NCI-H1417 treated with DMSO at 0.1 percent for 48 hours (cell line): Measurements from ENCODE around the gene SPRR2E.
"Not testable (repeated sequence)": the region's sequence is repeated elsewhere in the genome, so short reads cannot be mapped to it uniquely, and the experiment has no call there.

Source experiments
- DNase-seq: peaks from one replicate; lab custom pipeline; 2025; lab: John Stamatoyannopoulos, UW

SPRR2E gene

GRCh38 chr1:153094426-153094825 lies at the start of gene SPRR2E:
SPRR2E (minus strand) TSS chr1:153094526; CDS start chr1:153093751, 775 bp downstream.
- DNase-seq, result no peak

DNA sequence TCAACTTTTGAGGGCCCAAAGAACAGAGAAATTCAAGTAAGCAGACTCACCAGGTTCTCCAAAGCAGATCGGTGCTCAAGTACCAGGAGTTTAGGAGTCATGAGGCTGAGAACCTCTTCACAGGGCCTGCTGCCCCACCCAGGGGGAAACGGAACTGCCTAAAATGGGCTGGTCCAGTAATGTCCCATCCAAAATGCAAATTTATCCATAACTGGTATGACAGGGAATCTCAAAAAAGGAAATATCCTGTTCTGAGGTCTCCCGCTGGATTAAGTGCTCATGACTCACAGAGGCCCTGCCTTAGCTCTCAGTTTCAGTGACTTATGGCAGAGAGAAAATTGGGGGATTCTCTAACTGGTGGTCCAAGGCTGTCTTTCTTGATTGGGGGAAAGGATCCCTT lies 47.1 kb upstream of the SPRR2E start:
- no peak for DNase-seq

DNA sequence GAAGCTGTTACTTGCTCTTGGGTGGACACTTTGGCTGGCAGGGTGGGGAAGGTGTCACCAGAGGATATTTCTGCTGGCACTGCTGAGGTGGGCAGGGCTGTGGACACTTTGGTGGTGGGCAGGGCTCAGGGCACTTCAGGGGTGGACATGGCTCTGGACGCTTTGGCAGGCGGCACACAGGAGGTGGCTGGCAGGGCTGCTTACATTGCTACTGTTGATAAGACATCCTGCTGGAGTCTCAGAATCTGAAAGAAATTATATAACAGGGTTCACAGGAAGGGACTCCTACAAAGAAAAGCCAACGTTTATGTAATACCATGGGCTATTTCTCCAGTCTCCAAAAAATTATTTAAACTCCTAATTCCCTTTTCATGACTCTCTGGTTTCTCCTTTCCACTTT lies 46.2 kb upstream of the SPRR2E start:
- DNase-seq, result no peak

DNA sequence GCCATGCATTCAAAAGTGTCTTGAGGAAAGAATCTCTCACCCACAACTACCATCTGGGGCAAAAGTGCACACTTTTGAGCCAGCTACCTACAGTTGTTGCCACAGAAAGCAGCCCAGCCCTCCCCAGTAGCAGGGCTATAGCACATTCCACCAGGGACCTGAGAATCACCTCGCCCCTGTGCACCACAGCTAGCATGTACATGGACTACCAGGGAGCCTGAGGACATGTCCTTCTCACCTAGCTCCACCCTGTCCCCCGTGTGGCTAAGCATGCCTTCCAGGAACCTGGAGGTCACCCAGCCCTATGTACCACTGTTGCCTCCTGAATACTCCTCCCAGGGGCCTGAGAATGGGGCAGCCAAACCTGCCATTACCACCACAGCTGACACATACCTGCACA lies 39.4 kb upstream of the SPRR2E start:
- no peak for DNase-seq

- DNase-seq, result no peak
These were observed 38.9 kb upstream of the SPRR2E start for GRCh38 chr1:153133267-153133666.

GRCh38 chr1:153128688-153129087 lies 34.4 kb upstream of the SPRR2E start:
- not testable (repeated sequence) for DNase-seq

- DNase-seq, result no peak
These were observed 33.0 kb upstream of the SPRR2E start for GRCh38 chr1:153127296-153127695.

DNA sequence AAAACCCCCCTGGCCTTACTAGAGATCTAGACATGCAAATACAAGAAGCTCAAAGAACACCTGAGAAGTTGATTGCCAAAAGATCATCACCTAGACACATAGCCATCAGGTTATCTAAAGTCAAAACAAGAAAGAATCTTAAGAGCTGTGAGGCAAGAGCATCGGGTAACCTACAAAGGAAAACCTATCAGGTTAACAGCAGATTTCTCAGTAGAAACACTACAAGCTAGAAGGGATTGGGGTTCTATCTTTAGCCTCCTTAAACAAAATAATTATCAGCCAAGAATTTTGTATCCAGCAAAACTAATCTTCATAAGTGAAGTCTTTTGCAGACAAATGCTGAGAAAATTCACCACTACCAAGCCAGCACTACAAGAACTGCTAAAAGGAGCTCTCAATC lies 31.2 kb upstream of the SPRR2E start:
- no peak for DNase-seq

GRCh38 chr1:153123793-153124192 lies 29.5 kb upstream of the SPRR2E start:
- not testable (repeated sequence) for DNase-seq

DNA sequence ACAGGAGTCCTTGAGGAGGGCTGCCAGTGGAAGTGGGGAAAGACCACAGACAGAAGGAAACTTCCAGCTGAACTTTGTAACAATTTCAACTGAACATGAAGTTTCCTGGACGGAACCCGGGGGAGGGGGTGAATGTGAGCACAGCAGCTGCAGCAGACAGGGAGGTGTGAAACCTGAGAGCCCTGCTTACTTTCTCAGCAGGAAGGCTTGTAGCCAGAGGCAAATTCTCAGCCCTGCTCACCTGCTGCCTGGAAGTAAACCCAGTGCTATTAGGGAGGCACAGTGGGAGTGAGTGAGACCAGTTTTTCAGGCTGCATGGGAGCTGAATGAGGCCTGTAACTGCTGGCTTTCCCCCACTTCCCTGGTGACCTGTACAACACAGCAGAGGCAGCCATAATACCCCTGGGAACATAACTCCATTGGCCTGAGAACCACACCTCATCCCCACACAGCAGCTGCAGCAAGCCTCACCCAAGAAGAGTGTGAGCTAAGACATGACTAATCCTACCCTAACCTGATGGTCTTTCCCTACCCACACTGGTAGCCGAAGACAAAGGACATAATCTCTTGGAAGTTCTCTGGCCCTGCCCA lies 28.6 kb upstream of the SPRR2E start:
- DNase-seq, result peak; percentile 86

DNA sequence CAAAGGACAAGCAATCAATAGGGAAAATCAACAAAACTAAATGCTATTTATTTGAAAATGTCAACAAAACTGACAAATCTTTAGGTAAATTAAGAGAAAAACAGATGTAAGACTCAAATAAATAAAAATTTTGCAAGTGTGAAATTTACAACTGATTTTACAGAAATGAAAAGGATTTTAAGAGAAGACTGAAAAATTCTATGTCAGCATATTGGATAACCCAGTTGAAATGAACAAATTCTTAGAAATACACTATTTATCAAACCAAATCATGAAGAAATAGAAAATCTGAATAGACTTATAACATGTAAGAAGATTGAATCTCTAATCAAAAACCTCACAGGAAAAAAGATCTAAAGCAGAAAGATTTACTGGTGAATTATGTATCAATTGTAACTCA lies 26.6 kb upstream of the SPRR2E start:
- no peak for DNase-seq

- DNase-seq, result peak; percentile 1
These were observed 25.2 kb upstream of the SPRR2E start for GRCh38 chr1:153119491-153119971.

- not testable (repeated sequence) for DNase-seq
These were observed 20.9 kb upstream of the SPRR2E start for GRCh38 chr1:153115264-153115663.

DNA sequence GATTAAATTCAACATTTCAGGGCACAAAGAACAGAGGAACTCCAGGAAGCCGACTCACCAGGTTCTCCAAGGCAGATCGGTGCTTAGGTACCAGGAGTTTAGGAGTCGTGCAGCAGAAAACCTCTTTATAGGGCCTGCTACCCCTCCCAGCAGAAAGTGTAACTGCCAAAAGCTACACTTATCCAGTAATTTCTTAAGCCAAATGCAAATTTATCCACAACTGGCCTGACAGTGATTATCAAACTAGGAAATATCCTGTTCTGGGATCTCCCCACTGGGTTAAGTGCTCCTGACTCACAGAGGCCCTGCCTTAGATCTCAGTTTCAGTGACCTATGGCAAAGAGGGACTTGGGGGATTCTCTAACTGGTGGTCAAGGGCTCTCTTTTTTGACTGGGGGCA lies 19.1 kb upstream of the SPRR2E start, which contains the start of gene SPRR2F:
Gene SPRR2F (minus strand): TSS at position 101 of the 400 bp plus-strand sequence. CDS start 783 bp downstream, outside the sequence.
- DNase-seq, result no peak

DNA sequence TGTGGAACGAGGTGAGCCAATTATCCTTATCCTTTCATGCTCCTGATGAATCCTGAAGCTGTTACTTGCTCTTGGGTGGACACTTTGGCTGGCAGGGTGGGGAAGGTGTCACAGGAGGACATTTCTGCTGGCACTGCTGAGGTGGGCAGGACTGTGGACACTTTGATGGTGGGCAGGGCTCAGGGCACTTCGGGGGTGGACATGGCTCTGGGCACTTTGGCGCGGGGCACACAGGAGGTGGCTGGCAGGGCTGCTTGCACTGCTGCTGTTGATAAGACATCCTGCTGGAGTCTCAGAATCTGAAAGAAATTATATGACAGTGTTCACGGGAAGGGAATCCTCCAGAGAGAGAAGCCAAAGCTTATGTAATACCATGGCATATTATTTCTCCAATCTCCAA lies 18.1 kb upstream of the SPRR2E start:
- DNase-seq, result not testable (repeated sequence)

DNA sequence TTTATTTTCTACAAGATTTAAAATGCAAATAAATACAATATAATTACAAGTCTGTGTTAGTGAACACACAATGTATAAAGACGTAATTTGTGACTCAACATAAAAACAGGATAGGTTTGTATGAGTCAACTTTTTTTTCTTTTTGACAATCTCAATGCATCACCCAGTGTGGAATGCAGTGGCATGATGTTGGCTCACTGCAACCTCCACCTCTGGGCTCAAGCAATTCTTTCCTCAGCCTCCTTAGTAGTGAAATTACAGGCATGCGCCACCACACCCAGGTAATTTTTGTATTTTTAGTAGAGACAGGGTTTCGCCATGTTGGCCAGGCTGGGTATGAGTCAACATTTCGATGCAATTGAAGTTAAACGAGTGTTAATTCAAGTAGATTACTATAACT lies 5.9 kb upstream of the SPRR2E start:
- DNase-seq, result no peak

DNA sequence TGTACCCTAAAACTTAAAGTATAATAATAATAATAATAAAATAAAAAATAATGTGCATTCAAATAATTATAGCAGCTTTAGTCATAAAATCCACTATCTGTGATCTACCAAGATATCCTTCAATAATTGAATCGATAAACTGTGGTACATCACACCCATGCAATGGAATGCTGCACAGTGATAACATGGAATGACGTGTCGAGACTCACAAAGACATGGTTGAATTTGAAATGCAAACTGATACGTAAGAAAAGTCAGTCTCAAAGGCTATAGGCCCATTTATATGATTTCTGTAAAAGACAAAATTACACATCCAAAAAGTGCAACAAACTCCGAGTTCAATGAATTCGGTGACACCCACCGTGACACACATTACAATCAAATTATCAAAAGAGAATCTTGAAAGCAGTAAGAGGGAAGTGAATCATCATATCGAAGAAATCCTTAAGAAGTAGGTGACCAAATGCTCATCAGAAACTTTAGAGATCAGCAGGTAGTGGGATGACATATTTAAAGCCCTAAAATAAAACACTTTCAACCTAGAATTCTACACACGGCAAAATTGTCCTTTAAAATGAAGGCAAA lies 5.2 kb upstream of the SPRR2E start:
- DNase-seq, result no peak

DNA sequence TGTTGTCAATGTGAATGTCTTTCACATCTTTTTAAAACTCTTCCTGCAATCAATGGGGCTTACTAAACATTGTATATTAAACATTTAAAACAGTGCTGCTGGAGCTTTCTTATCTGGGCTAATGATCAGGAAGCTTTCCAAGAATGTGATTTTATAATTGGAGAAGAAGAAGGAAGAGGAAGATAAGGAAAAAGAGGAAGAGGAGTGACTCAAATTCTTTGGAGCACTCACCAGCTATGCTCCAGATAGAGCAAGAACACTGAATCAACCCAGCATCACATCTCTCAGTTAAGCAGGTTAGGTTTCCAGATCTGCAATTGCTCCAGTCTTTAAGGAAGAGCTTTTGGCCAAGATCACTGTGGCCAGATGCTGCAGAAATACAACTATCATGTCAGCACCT lies 1.4 kb upstream of the SPRR2E start:
- no peak for DNase-seq

DNA sequence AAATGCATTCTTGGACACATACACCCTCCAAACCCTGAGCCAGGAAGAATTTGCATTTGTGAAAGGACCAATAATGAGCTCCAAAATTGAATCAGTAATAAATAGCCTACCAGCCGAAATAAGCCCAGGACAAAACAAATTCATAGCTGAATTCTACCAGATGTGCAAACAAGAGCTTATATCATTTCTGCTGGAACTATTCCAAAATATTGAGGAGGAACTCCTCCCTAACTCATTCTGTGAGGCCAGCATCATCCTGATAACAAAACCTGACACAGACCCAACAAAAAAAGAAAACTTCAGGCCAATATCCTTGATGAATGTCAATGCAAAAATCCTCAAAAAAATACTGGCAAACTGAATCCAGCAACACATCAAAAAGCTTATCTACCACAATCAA lies 6.7 kb downstream of the SPRR2E start:
- no peak for DNase-seq

- DNase-seq, result no peak
These were observed 12.6 kb downstream of the SPRR2E start for GRCh38 chr1:153081736-153082135.

- DNase-seq, result no peak
These were observed 21.3 kb downstream of the SPRR2E start for GRCh38 chr1:153072806-153073726.

- DNase-seq, result no peak
These were observed 22.8 kb downstream of the SPRR2E start, which contains the start of gene SPRR2B for GRCh38 chr1:153071511-153071910. SPRR2B (minus strand) TSS chr1:153071611; CDS start chr1:153070839, 772 bp downstream.

DNA sequence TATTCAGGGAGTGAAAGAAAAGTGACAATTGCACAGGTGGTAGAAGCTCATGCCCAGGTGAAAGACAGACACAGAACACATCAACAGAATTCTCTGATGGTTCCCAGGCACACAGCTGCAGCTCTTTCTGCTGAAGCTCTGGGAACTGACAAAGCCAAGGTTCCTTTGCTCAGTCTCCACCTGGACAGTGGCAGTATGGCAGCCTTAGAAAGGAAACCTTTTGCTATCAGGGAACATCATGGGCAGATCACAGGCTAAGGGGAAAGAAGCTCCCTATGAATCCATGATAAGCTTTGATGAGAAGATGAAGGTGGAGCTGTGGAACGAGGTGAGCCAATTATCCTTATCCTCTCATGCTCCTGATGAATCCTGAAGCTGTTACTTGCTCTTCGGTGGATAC lies 24.1 kb downstream of the SPRR2E start:
- no peak for DNase-seq
